GM18517 (cell line): Measurements from ENCODE around the gene PRSS12.

Experiments used
- ATAC-seq: cut with Tn5 transposase; IDR thresholded peaks from one replicate; pipeline ENCODE4 v1.9.1; 2021; ENCODE audit warnings: mild to moderate bottlenecking, moderate library complexity; ENCODE audit not compliant: unreplicated experiment

Gene PRSS12

GRCh38 chr4:118360106-118360505 lies 7.3 kb upstream of the PRSS12 start:
- ATAC-seq = no peak

DNA sequence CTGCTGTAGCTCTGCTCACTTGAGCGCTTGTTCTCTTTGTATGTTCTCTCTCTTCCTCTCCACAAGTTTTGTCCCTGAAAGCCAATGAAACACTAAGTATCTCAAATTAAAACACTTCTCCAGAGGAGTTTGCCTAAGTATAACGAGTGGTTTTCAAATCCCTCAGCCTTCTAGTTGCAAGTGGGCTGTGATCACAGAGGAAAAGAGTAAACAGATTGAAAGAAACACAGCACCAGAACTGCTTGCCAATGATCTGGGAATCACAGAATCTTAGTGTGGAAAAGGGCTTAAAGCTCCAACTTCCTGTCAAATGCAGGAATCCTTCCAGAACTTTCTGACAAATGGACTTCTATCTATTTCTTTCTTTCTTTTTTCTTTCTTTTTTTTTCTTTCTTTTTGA lies 4.8 kb upstream of the PRSS12 start:
- ATAC-seq = no peak

GRCh38 chr4:118356731-118357130 lies 3.9 kb upstream of the PRSS12 start:
- ATAC-seq = no peak

DNA sequence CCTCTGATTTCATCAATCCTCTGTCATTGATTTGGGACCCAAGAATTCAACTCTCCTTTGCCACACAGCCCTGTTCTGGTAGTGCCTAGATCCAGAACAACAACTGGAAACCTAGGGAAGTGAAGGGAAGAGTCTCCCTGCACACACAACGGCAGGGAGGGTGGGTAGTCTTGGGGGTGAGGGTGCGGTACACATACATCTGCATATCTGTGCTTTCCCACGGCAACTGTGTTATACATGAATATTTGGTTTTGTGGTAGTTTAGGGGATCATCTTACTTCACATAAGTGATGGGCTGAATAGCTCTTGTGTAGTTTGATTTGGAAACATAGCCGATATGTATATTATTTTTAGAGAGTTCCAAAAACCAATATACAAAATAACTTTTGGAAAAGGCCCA lies 3.3 kb upstream of the PRSS12 start:
- no peak for ATAC-seq

DNA sequence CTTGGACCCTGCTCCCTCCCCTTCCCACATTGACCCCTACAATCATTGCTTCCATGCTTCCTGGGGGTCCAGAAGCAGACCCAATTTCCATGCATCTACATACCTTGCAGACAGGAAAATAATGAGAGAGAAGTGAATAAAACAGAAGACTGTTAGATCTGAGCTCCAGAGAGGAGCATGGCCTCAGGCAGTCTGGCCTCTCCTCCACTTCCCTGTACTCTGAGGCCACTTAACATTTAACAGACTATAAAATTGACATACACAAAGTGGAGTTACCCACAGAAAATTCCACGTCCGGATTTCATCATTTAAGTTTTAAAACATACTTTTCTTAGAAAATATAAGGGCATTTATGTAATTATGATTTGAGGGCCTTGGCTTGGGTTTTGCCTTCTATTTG lies 2.1 kb upstream of the PRSS12 start:
- ATAC-seq = no peak

DNA sequence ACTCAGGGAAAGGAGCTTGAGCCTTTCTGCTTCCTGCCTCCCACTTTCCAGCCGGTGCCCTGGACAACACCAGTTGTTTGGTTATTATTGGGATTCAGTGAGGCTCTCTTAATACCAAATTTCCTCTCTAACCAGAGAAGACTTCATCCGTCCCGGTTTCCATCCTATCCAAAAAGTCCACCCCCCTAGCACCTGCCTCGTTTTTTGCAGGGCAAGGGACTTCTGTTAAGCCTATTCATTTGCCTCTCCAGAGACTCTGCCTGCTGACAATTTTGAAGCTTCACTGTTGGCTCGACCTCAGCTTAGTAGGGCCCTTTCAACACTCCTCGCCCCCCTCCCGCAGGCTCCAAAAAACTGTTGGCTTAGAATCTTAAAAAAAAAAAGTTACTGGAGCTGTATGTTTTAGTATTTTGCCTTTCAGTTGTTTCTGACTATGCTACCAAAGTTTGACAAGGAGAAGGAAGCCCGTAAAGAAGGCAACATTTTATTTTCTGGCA lies 779 bp upstream of the PRSS12 start:
- ATAC-seq = no peak

DNA sequence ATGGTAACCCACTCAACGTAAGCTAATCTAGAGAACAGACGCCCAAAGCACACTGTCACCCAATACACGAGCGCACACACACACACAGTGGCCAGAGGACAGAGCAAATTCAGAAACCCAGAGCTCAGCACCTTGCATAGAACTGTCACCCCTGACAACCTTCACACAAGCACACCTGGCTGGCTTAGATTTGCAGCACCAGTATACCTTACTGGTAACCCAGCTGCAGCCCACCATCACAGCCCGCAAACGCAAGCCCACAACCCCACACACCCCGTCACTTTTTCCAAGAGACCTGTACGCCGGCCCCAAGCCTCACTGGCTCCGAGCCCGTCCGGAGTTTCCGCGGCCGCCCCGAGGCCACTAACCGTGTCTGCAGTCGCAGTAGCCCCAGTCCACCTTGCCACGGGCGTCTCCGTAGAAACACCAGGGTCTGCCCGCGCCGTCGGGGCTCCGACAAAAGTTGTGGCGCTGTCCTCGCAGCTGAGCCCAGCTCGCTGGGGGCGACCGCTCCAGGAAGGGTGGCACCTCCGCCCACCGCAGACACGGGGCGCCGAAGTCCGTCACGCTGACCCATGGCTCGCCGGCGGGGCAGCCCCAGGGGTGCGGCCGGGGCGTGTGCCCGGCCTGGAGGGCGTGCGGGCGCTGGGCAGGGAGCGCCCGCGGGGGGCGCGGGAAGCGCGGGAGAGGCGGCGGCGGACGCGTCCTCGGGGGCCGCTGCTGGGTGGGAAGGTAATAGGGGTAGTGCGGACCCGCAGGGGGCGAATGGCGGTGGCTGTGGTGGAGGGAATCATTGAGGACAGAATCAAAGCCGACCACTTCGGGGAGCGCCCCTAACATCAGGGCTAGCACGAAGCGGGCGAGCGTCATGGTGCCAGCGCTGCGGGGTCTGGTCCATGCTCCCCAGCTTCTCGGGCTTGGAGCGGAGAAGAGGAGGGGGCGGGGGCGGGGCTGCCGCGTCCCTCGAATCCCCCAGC lies 664 bp downstream of the PRSS12 start:
- ATAC-seq = peak; percentile 18

- ATAC-seq = no peak
These were observed 1.8 kb downstream of the PRSS12 start for GRCh38 chr4:118350961-118351360.

GRCh38 chr4:118348886-118349285 lies 3.9 kb downstream of the PRSS12 start:
- ATAC-seq = no peak

DNA sequence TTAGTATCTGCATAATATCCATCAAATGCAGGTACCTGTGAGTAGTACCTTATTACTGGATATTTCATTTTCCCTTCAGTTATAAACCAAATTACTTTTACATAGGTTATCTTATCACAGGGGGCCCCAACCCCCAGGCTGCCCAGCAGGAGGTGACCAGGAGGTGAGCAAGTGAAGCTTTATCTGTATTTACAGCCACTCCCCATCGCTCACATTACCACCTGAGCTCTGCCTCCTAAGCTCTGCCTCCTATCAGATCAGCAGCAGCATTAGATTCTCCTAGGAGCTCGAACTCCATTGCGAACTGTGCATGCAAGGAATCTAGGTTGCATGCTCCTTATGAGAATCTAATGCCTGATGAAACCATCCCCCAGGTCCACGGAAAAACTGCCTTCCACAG lies 6.3 kb downstream of the PRSS12 start:
- ATAC-seq = no peak

DNA sequence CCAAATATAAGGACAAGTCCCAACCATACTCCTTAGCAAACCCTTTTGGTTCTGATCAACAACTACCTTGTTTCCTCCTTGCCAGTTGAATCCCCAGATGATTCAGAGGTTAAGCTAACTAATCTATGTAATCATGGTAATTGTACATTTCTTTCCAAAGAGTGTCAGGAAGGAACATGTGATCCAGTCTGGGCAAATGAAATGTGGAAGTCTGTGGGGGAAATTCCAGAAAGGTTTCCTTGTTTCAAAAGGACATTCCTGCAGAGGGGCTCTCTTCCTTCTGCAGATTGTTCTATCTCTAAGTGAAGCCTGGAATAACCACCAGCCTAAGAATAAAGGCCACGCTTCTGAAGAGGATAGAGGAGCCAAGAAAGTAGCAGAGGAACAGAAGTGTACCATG lies 7.0 kb downstream of the PRSS12 start:
- ATAC-seq = no peak

DNA sequence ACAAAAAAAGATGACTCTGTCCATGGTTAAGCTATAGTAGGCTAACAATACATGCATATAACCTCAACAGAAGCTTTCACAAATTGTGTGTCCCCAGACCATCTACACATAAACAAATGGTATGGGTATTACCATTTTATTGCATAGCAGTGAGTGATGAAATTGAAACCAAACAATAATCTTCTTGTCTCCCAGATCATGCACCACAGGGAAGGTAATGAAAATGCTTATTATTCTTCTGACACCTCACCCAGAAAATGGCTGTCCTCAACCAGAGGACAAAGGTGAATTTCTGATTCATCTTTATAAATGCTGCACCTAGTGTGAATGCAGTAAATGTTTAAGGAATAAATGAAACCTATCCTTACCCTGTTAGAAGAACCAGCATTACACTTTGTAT lies 8.0 kb downstream of the PRSS12 start:
- ATAC-seq = no peak

DNA sequence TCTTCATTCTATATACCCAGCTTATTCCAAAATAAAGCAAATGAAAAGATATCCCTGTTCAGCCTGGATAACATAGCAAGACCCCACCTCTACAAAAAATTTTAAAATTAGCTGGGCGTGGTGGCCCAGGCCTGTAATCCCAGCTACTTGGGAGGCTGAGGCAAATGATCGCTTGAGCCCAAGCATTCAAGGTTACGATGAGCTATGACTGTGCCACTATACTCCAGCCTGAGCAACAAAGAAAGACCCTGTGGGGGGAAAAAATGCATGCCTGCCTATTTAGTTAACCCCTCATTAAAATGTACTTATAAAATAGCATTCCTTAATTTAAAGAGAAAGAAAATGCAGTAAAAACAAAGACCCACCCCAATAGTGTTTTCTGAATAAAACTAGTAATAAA lies 9.3 kb downstream of the PRSS12 start:
- no peak for ATAC-seq

GRCh38 chr4:118340109-118340508 lies 12.7 kb downstream of the PRSS12 start:
- ATAC-seq = no peak

DNA sequence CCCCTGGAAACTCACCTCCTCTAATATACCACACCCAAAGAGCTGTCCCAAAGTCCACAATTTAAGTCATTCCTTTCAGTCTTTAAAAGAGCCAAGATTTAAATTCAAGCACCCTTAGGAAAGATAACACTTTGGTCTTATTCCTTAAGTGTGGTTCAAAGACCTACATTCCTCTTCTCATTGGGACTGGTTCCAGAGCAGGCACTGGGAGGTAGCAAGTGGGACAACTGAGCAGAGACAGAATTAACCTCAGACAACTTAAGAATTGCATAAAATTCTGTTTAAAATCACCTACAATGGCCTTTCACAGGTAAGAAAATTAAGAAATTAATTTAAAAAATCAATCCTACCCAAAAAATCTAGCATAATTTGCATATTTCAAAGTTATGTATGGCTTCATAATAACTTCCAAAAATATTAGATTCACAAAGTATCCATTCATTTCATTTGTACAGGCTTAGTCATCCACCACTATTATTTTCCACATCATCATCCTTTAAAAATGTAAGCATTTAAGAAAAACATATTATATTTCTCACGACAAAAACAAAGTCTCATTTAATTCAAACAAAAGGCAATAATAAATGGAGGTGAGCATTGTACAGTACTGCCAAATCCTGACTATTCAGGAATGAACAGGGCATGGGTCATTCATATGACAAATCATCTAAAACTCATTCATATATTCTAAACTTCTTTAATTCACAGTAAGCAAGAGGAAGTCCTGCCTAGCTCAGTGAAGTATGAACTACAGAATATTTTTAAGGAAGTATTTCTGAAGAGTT lies 13.6 kb downstream of the PRSS12 start:
- no peak for ATAC-seq

- ATAC-seq = no peak
These were observed 14.3 kb downstream of the PRSS12 start for GRCh38 chr4:118338518-118338917.

- no peak for ATAC-seq
These were observed 14.8 kb downstream of the PRSS12 start for GRCh38 chr4:118337954-118338353.

- no peak for ATAC-seq
These were observed 17.0 kb downstream of the PRSS12 start for GRCh38 chr4:118335774-118336173.

- ATAC-seq = no peak
These were observed 17.5 kb downstream of the PRSS12 start for GRCh38 chr4:118335324-118335723.

DNA sequence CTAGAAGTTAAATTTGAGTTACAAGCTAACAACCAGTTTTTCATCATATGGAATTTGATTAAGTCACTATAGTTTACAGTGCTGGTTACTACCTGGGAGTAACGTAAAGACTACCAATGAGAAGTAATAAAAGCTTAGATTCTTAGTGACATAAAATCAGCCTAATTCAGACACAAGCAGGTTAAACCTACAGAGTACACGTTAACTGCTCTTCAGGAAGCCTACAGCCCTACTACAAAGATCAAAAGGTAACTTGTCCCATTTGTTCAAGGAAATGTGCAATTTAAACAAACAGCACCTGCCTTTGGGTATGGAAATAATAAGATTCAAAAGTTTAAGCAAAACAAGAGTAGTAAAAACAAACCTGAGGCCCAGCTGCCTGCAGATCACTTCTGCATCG lies 21.5 kb downstream of the PRSS12 start:
- no peak for ATAC-seq

DNA sequence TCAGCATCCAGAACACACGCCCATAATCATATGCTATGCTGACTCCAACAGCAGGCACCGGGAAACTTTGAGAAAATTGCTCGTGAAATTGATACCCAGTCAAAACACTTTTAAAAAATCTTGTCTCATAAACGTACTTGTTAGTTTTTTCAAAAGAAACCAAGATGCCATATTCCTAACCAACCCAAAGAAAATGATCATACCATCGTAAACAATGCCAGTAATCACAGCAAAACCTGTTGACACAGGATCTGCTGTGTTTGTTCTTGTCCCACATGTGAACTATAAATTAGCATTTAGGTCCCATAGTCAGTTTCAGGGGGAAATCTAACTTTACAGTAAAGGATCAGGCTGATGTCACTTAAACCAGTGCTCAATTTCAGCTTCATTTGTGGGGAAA lies 23.0 kb downstream of the PRSS12 start:
- ATAC-seq = no peak
